ENCODE data around the gene PRRT4.

PRRT4 gene

GRCh38 chr7:128373606-128374005 lies 12.1 kb upstream of the PRRT4 start:
- DNase-seq = no peak

GRCh38 chr7:128370491-128370890 lies 9.0 kb upstream of the PRRT4 start:
- no peak for DNase-seq

DNA sequence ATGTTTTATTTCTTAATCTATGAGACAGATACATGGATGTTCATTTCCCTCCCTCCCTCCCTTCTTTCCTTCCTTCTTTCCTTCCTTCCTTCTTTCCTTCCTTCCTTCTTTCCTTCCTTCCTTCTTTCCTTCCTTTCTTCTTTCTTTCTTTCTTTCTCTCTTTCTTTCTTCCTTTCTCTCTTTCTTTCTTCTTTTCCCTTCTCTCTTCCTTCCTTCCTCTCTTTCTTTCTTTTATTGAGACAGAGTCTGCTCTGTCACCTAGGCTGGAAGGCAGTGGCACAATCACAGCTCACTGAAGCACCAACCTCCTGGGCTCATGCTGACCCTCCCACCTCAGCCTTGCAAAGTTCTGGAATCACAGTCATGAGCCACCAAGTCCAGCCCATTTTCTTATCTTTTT lies 5.5 kb upstream of the PRRT4 start:
- no peak for DNase-seq

- no peak for DNase-seq
These were observed 4.8 kb upstream of the PRRT4 start for GRCh38 chr7:128366300-128366699.

DNA sequence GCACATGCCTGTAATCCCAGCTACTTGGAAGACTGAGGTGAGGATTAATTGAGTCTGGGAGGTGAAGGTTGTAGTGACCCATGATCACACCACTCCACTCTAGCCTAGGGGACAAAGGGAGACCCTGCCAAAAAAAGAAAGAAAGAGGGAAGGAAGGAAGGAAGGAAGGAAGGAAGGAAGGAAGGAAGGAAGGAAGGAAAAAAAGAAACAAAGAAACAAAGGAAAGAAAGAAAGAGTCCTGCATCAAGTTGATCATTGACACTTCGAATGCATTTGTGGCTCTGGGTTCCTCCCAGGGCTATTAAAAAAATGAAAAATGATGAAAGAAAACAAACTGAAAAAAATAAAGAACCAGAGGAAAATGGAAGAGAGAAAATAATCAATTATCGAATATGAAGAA lies 3.9 kb upstream of the PRRT4 start:
- no peak for DNase-seq

- no peak for DNase-seq
These were observed 2.8 kb upstream of the PRRT4 start for GRCh38 chr7:128364166-128364870.

GRCh38 chr7:128363261-128363721 lies 1.8 kb upstream of the PRRT4 start:
- DNase-seq = no peak

GRCh38 chr7:128362670-128363069 lies 1.2 kb upstream of the PRRT4 start:
- DNase-seq = no peak

DNA sequence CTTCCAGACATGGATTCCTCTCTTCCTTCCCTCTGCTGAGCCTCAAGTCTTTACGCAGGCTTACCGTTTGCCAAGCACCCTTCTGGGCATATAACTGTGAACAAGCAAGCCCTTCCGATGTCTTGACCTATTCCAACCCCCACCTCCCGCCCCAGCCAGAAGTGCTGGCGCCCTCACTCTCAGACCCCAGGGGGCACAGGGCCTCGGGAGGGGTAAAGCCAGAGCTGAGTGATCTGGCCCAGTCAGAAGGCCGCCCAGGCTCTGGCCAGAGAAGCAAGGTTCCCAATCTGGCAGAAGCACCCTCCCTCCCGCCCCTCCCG lies 1.2 kb downstream of the PRRT4 start:
- DNase-seq = no peak

GRCh38 chr7:128359939-128360338 lies 1.6 kb downstream of the PRRT4 start:
- no peak for DNase-seq

- DNase-seq = no peak
These were observed 2.2 kb downstream of the PRRT4 start for GRCh38 chr7:128359336-128359735.

DNA sequence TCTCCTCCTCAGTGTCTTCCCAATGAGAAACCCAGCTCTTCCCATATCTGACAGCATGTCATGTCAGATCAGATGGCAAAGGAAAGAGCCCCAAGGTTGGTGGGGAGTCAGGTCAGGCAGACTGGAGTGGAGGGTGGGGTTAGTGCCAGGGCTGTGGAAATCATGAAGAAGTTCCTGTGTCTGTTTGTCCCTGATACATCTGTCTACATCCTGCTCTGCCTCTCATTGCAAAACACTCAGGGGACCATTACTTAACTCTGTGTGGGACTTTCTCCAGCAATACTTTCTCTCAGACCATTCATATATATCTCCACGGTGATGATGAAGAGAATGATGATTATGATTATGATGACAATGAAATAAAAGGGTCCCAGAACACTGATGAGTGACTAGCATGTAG lies 3.3 kb downstream of the PRRT4 start:
- DNase-seq = no peak

DNA sequence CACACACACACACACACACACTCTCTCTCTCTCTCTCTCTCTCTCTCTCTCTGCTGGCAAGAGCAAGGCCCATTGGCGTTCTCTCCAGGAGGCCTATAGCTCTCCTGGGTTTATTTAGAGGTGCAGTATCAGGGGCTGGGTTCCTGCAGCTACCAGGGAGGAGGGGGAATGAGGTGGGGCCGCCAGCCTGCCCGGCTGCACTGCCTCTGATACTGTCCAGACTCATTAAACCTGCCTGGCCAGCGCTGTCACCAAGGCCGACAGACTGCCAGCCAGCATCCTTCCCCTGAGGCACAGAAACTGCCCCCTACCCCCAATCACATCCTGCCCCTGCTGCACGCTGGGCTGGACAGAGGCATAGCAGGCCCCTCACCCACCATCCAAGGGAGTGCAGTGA lies 4.3 kb downstream of the PRRT4 start:
- DNase-seq = peak; percentile 33

DNA sequence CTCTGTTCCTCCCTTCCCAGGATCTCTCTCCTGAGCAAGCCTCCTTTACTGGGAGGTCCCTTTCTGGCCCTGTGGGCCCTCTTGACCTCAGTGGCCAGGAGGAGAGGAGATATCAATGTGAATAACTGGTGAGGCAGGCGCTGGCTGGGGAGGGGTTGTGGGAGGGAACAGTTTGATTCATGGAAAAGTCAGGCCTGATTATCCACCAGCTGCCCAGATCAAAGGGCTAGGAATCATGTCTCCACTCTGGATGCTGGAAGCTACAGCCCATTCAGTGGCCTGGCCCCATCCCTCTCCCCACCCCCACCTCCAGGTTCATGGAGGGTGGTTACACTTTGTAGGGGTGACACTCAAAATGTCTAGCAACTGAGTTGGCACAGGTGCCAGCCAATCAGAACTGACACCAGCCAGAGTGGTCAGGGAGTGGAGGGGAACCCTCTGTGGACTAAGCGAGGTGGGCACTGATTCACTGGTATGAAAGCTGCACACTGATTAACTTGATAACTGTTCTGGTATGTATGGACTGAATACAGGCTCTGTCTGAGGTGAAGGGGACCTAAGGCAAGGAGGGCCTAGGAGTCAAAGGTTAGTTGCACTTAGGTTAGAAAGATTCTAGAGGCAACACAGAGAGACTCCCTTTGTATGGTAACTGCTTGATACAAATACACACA lies 4.8 kb downstream of the PRRT4 start:
- peak; percentile 73 for DNase-seq

GRCh38 chr7:128353610-128354009 lies 7.9 kb downstream of the PRRT4 start:
- DNase-seq = no peak

DNA sequence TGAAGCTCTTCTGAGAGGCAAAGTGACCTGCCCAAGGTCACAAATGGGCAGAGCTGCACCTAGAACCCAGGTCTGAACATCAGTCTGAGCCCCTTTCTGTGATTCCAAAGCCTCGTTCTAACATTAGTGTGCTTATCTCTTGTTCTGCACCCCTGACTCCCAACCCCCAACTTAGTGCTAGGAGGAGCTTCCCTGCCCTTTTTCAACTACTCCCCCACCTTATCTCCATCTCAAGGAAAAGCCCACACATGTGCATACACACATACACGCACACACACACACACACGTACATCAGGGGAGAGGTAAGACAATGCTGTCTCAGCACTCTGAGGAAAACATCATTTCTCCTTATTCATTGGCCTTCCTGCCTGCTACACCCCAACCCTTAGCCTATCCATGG lies 8.3 kb downstream of the PRRT4 start:
- DNase-seq = no peak

DNA sequence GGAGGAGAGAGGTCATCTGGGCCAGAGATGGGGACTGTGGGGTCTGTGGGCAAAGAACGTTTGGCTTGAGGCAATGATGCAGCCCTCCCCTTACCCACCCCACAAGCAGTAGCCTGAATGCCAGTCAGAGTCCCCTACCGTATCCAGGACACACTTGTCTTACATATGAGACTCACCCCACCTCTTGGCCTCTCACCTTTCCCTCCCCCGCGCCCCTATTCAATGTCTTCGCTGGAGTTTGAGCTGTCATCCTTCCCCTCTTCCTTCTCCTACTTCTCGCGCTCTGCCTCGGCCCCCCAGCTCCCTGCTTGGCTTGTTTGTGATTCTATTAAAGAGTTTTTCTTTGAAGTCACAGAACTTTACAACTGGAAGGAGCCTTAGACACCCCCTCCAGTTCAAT lies 8.9 kb downstream of the PRRT4 start:
- no peak for DNase-seq

DNA sequence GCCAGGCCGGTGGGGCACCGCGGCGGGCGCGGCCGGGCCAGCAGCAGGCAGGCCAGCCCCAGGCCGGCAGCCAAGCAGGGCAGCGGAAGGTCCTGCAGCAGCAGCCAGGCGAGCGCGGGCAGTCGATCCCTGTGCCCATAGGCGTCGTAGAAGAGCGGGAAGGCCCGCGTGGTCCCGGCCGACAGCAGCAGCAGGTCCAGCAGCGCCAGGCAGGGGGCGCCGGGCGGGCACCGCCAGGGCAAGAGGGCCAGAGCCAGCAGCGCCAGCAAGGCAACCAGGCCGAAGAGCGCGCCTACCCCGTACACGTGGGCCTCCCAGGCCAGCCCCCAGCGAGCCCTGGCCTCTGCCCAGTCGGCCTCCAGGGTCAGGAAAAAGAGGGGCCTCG lies 9.3 kb downstream of the PRRT4 start:
- DNase-seq = peak; percentile 83

- peak; percentile 63 for DNase-seq
These were observed 10.0 kb downstream of the PRRT4 start for GRCh38 chr7:128351296-128352152.

GRCh38 chr7:128350708-128351295 lies 10.7 kb downstream of the PRRT4 start:
- DNase-seq = no peak

DNA sequence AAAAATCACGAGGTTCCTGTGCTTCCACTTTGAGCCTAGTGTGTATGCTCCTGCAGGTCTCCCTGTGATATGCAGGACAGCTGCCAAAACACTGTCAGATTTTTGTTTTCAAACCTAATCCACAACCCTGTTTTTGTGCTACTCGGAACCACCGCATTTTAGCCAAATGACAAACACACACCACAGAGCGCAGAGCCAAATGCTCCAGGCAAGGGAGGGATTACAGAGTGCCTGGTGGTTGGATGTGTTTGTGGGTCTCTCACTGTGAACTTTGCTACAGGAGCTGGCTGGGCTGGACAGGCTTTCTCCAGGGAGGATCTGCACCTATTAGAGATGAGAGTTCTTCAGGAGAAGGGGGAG lies 12.0 kb downstream of the PRRT4 start:
- no peak for DNase-seq

DNA sequence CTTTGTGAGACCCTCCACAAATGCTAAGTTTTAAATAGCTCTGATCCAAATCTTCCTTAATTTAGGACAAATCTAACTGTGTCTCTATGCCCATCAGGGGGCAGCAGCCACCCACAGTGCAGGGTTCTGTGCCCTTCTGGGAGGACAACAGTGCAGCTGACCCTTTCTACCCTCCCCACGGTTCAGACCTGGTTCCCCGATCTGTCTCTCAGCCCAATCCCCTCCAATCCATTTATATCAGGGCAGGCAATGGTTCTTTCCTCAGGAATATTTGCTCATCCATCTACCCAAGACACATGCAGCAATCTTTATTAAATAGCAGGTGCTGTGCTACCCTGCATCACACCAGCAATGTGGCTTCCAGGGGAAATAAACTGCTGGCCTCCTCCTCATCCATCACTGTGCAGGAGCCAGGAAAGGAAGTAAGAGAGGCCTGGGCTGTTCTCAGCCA lies 13.8 kb downstream of the PRRT4 start:
- DNase-seq = peak; percentile 75

DNA sequence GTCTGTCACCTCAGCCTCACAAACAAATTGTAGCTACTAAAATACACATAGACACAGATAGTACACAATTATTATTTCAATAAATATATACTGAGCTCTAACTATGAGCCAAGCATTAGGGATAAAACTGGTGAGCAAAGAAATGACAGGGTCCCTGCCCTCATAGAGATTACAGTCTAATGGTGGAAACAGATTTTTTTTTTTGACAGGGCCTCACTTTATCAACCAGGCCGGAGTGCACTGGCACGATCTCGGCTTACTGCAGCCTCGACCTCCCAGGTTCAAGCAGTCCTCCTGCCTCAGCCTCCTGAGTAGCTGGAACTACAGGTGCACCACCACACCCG lies 17.1 kb downstream of the PRRT4 start:
- no peak for DNase-seq
